SKM-1 treated with dmso at 0.1 percent for 144 hours (cell line): ENCODE measurements around the gene SUN5.
"Not testable (repeated sequence)": the region's sequence is repeated elsewhere in the genome, so short reads cannot be mapped to it uniquely, and the experiment has no call there.

Experiments used
- DNase-seq: peaks from one replicate; lab custom pipeline; 2025; ENCODE audit not compliant: unreplicated experiment; lab: John Stamatoyannopoulos, UW

Gene SUN5

GRCh38 chr20:33004141-33004751 lies at the start of gene SUN5:
Gene SUN5, minus strand, starts transcription at chr20:33004433. Its CDS starts 93 bp downstream, at chr20:33004340.
- no peak for DNase-seq

GRCh38 chr20:33053291-33054106 lies 49.3 kb upstream of the SUN5 start, which contains the start of gene BPIFB3:
Gene BPIFB3, plus strand, starts transcription at chr20:33053903. Its CDS starts 1,533 bp downstream, at chr20:33055436.
- no peak for DNase-seq

GRCh38 chr20:33051333-33051732 lies 47.1 kb upstream of the SUN5 start:
- no peak for DNase-seq

GRCh38 chr20:33046412-33046811 lies 42.2 kb upstream of the SUN5 start:
- no peak for DNase-seq

GRCh38 chr20:33045129-33045721 lies 41.0 kb upstream of the SUN5 start:
- not testable (repeated sequence) for DNase-seq

- no peak for DNase-seq
Measured at GRCh38 chr20:33043731-33044181, 39.5 kb upstream of the SUN5 start.

GRCh38 chr20:33042983-33043730 lies 38.9 kb upstream of the SUN5 start:
- DNase-seq = no peak

- DNase-seq = no peak
Measured at GRCh38 chr20:33042430-33042829, 38.2 kb upstream of the SUN5 start.

- no peak for DNase-seq
Measured at GRCh38 chr20:33038243-33038642, 34.0 kb upstream of the SUN5 start.

GRCh38 chr20:33037456-33037855 lies 33.2 kb upstream of the SUN5 start:
- DNase-seq = no peak

- DNase-seq = no peak
Measured at GRCh38 chr20:33034901-33035492, 30.8 kb upstream of the SUN5 start.

GRCh38 chr20:33034115-33034514 lies 29.9 kb upstream of the SUN5 start:
- DNase-seq = no peak

GRCh38 chr20:33033381-33033780 lies 29.1 kb upstream of the SUN5 start:
- no peak for DNase-seq

GRCh38 chr20:33032555-33032954 lies 28.3 kb upstream of the SUN5 start:
- no peak for DNase-seq

- DNase-seq = no peak
Measured at GRCh38 chr20:33031531-33031930, 27.3 kb upstream of the SUN5 start, which contains the start of gene BPIFB6. Gene BPIFB6, plus strand, starts transcription at chr20:33031648. Its CDS starts 0 bp downstream, at chr20:33031648.

GRCh38 chr20:33030569-33030968 lies 26.3 kb upstream of the SUN5 start:
- no peak for DNase-seq

GRCh38 chr20:33030076-33030475 lies 25.8 kb upstream of the SUN5 start:
- DNase-seq = no peak

GRCh38 chr20:33028875-33029274 lies 24.6 kb upstream of the SUN5 start:
- no peak for DNase-seq

GRCh38 chr20:33027769-33028751 lies 23.8 kb upstream of the SUN5 start:
- no peak for DNase-seq
